Esophagus squamous epithelium (tissue), 4 donors: Measurements from ENCODE around the gene SNRK.

Source experiments
- CTCF ChIP-seq, 6 experiments: fragments of 450-650 bp in 4 of 6; fragments of 200-600 bp in 2 of 6; sonication (generic) in 2 of 6; IDR thresholded peaks; one replicate each; pipeline ENCODE4 v1.5.1; 2016 to 2019; ENCODE audit warnings: antibody characterized with exemption in 6 of 6, mild to moderate bottlenecking in 4 of 6, moderate library complexity in 4 of 6
- POLR2A ChIP-seq, 4 donors: fragments of 450-650 bp; IDR thresholded peaks; one replicate each; pipeline ENCODE4 v1.6.1; 2017; ENCODE audit warnings: antibody characterized with exemption in 4 of 4, mild to moderate bottlenecking in 4 of 4, moderate library complexity in 3 of 4

GRCh38 chr3:43338295-43338694 is 52.0 kb downstream of the SNRK start:
- TF ChIP-seq CTCF (IDR thresholded peaks at IDR 0.05) = no peak
- TF ChIP-seq POLR2A (IDR thresholded peaks at IDR 0.05) = no peak
